ENCODE measurements around the gene COP1. TPM values are rescaled to one million over a fixed set of nuclear protein-coding genes. Genes with fewer than 3 reads are reported as not detected.

COP1 gene
- total and polyA plus RNA-seq, 8 donors: 12.3 to 33.1 (median 20.5) TPM

DNA sequence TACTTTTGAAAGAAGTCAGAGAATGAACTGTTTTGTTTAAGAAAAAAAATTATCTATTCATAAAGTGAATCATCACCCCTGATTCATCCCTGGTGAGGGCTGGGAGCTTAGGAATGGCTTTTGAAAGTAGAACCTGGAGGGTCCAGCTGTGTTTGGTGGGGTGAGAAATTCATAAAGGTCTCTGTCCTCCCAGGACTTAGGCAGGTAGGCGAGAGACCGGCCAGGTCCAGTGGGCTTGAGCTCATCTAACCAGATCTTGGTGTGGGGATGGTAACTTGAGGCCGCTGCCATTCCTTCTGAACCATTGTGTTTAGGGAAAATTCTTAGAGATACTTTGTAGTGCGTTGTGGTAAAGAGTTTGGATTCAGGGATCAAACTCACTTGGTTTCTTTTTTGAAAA is 306.9 kb downstream of the COP1 start:
- no peak overlapping the region for H3K4me3 ChIP-seq

DNA sequence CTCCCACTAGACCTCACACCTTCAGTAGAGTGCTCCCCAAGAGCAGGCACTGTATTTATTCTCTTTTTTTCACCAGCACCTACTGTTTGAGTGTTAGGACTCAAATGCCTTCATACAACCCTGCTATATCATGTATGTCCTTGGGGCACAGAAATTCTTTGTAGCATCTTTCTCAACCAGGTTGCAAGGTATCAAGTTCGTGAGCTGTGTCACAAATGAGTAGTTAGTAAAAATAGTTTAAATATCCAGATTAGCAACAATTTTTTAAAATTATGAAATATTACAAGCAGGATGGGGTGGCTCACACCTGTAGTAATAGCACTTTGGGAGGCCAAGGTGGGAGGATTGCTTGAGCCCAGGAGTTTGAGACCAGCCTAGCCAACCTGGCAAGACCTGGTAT is 311.1 kb downstream of the COP1 start:
- no peak overlapping the region for H3K27ac ChIP-seq
- TF ChIP-seq, protein P1, sequence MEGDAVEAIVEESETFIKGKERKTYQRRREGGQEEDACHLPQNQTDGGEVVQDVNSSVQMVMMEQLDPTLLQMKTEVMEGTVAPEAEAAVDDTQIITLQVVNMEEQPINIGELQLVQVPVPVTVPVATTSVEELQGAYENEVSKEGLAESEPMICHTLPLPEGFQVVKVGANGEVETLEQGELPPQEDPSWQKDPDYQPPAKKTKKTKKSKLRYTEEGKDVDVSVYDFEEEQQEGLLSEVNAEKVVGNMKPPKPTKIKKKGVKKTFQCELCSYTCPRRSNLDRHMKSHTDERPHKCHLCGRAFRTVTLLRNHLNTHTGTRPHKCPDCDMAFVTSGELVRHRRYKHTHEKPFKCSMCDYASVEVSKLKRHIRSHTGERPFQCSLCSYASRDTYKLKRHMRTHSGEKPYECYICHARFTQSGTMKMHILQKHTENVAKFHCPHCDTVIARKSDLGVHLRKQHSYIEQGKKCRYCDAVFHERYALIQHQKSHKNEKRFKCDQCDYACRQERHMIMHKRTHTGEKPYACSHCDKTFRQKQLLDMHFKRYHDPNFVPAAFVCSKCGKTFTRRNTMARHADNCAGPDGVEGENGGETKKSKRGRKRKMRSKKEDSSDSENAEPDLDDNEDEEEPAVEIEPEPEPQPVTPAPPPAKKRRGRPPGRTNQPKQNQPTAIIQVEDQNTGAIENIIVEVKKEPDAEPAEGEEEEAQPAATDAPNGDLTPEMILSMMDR (IDR thresholded peaks at IDR 0.05): no peak
- no peaks in the 10 kb centered on the region for H3K4me1 ChIP-seq
- ATAC-seq: no peak
- FAIRE-seq: no peak
- no peaks in the 10 kb centered on the region for H3K9me3 ChIP-seq
- DNase-seq: no peak
- 70 to 91% methylated on average over 1 of the region's 1 CpG for WGBS, 2 donors
- intact Hi-C loops (cut with DNase I): no loop called here
- H3K27me3 ChIP-seq: no peaks in the 10 kb centered on the region
- H3K4me3 ChIP-seq: no peak overlapping the region
- H3K36me3 ChIP-seq: no peaks in the 10 kb centered on the region

More for the DNA sequence above, 306.9 kb downstream of the COP1 start:
- WGBS, 2 donors: 90 to 95% methylated on average over 4 of the region's 4 CpGs
- no peaks in the 10 kb centered on the region for H3K9me3 ChIP-seq
- no peaks in the 10 kb centered on the region for H3K27me3 ChIP-seq
- intact Hi-C loops (cut with DNase I): no loop called here
- H3K36me3 ChIP-seq: no peaks in the 10 kb centered on the region
- ATAC-seq: no peak
- H3K27ac ChIP-seq: no peak overlapping the region
- TF ChIP-seq, protein P1 (IDR thresholded peaks at IDR 0.05): no peak
- no peak for FAIRE-seq
- H3K4me1 ChIP-seq: no peaks in the 10 kb centered on the region
- DNase-seq: no peak
